ENCODE results near the gene ARMC2. TPM values are rescaled to one million over a fixed set of nuclear protein-coding genes. Genes with fewer than 3 reads are reported as not detected.

The ARMC2 gene
- 0.88 and 2.1 TPM in 2 replicates for total RNA-seq

GRCh38 chr6:108848116-108848868 is at the start of gene ARMC2:
ARMC2 (plus strand) TSS chr6:108848422; CDS start chr6:108854268, 5,846 bp downstream.

Small RNAs within 50 kb of the gene (small RNA-seq; reads per million reads assigned to genes)
- gene AL445189.2 (ENCODE audit: low replicate concordance) (not detected), gene Z95118.1 (ENCODE audit: low replicate concordance) (not detected)

Other genes starting within 250 kb of the ARMC2 start
- gene SESN1, start 246.4 kb downstream of the ARMC2 start, total RNA-seq, result 16.4 and 18.2 TPM in 2 replicates
- gene CEP57L1, start 247.1 kb downstream of the ARMC2 start, total RNA-seq, result 10.1 and 36.4 TPM in 2 replicates